Peyer's patch (tissue), 4 donors: ENCODE data around the gene DKK3.

Source experiments
- CTCF ChIP-seq, 6 experiments: fragments of 450-650 bp in 4 of 6; fragments of 200-600 bp in 2 of 6; sonication (generic) in 1 of 6; IDR thresholded peaks; one replicate each; pipeline ENCODE4 v1.5.1; 2017 to 2019; ENCODE audit warnings: antibody characterized with exemption in 6 of 6, mild to moderate bottlenecking in 3 of 6, moderate library complexity in 1 of 6
- POLR2A ChIP-seq, 2 donors: fragments of 450-650 bp; IDR thresholded peaks; one replicate each; pipeline ENCODE4 v1.5.1; 2017; ENCODE audit warnings: antibody characterized with exemption in 2 of 2, mild to moderate bottlenecking in 2 of 2, moderate library complexity in 2 of 2

DNA sequence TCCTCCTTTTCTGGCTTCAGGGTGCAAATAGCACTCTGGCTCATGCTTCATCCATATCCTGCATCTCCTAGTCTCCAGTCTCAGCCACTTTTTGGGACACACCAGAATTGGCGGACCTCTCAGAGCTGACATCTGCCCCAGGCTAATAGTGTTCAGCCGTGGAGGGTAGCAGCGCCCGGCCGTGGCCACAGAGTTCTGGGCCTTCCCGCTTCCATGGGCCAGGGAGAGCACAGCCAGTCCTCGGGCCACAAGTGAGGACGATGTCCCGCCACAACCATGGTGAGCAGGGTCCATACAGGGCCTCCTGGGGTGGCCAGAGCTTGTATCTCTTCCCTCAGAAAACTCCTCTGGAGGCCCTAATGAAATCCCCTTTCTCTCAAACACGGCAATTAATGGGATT lies 26.0 kb downstream of the DKK3 start:
- no peak for TF ChIP-seq CTCF (IDR thresholded peaks at IDR 0.05)
- no peak for TF ChIP-seq POLR2A (IDR thresholded peaks at IDR 0.05)
